Measurements from ENCODE around the gene ZNF586. TPM values are rescaled to one million over a fixed set of nuclear protein-coding genes. Genes with fewer than 3 reads are reported as not detected.
A peak's percentile ranks its signal among the peaks of the same experiment; 100 is the strongest.
"Not testable (repeated sequence)": the region's sequence is repeated elsewhere in the genome, so short reads cannot be mapped to it uniquely, and the experiment has no call there.

Gene ZNF586
- 22.7 TPM for total RNA-seq (ENCODE audit: unreplicated experiment)
- long read RNA-seq, partial matches to known transcripts, result 0 of 12 reads
- long read RNA-seq, other reads (novel, unspliced or antisense), result 7 of 12 reads

DNA sequence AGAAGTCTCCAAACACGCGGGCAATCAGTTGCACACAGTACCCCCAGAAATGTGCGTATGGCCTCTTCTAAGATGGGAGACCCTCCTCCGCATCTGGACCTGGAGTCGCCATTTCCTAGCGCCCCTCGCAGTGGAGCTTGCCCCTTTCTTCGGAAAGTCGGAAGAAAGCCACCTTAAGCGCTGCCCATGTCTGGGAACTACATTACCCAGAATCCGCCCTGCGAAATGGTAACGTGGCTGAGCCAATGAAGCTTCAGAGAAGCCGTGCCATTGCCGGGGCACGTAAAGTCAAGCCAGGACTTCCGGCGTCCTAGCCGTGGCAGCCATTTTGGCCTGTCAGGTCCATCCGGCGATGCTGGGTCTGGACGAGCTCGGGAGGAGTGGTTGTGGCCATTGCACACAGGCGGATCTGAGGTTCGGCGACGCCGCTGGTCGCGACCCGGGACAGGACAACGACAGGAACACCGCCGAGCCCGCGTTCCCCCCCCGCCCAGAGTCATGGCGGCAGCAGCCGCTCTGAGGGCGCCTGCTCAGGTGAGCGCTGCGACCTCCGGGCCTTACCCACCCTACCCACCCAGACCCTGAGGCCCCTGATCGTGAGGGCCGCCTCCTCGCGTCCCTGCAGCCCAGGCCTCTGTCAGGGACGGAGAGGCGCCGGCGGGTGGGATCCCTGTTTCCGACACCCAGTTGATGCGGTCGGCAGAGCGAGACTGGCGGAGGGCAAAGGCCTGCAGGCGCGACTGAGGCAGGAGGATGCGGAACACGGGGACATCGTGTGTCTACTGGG lies at the start of gene ZNF586:
Gene ZNF586, plus strand, starts transcription at position 332 of the 787 bp plus-strand sequence. Its CDS starts 167 bp downstream, at position 499.
- Mint-ChIP-seq H3K4me1 (ENCODE audit: low read depth, unreplicated experiment) (no peaks in the 10 kb centered on the region), H3K9me3 (ENCODE audit: unreplicated experiment) (peaks cover 12% of the 10 kb centered on the region), H3K27ac (ENCODE audit: unreplicated experiment) (peak within 1 kb of the TSS; percentile 85), H3K36me3 (ENCODE audit: unreplicated experiment) (peaks cover 16% of the 10 kb centered on the region), H3K4me3 (ENCODE audit: unreplicated experiment) (peak within 1 kb of the TSS; percentile 96), H3K27me3 (ENCODE audit: unreplicated experiment) (peaks cover 2% of the 10 kb centered on the region)
- TF ChIP-seq, protein P1, sequence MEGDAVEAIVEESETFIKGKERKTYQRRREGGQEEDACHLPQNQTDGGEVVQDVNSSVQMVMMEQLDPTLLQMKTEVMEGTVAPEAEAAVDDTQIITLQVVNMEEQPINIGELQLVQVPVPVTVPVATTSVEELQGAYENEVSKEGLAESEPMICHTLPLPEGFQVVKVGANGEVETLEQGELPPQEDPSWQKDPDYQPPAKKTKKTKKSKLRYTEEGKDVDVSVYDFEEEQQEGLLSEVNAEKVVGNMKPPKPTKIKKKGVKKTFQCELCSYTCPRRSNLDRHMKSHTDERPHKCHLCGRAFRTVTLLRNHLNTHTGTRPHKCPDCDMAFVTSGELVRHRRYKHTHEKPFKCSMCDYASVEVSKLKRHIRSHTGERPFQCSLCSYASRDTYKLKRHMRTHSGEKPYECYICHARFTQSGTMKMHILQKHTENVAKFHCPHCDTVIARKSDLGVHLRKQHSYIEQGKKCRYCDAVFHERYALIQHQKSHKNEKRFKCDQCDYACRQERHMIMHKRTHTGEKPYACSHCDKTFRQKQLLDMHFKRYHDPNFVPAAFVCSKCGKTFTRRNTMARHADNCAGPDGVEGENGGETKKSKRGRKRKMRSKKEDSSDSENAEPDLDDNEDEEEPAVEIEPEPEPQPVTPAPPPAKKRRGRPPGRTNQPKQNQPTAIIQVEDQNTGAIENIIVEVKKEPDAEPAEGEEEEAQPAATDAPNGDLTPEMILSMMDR (IDR thresholded peaks at IDR 0.05; ENCODE audit: partially characterized antibody, unreplicated experiment), result no peak
- peak; percentile 91 for DNase-seq

DNA sequence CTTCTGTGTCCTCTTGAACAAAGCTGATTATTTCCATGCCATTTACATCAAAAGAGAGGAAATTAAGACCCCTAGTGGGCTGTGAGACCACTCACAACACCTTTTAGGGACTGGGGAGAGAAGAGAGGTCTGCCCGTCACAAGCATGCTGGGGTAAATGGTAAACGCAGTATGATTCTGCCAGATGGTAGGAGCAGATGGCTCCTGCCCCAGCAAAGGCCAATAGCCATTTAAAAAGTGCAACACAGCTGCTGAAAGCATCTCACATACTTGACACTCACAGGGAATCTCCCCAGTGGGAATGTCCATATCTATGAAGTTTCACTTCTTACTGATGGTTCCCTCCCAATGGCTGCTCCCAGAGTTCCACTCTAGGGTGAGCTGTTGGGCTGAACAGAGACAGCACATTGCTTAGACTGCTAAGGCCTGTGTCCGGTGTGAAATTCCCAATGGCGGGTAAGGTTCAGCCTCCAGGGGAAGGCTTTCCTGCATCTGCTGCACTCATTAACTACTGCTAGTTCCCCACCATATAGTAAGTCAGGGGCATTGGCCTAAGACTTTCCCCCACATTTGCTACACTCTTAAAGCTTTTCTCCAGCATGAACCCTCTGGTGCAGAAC lies 49.5 kb upstream of the ZNF586 start:
- peak overlapping the region; percentile 66 for H3K4me3 Mint-ChIP-seq (ENCODE audit: unreplicated experiment)

DNA sequence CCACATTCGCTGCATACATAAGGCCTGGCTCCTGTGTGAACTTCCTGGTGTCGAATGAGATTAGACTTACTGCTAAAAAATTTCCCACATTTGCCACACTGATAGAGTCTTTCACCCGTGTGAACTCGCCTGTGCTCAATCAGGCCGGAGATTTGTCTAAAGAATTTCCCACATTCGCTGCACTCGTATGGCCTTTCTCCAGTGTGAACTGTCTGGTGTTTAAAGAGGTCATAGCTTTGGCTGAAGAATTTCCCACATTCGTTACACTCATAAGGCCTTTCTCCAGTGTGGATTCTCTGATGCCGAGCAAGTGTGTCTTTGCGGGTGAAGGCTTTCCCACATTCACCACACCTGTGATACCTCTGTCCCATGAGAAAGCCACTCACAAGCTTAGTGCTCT lies 48.6 kb upstream of the ZNF586 start:
- no peak for DNase-seq
- Mint-ChIP-seq H3K4me3 (ENCODE audit: unreplicated experiment) (peak overlapping the region; percentile 66), H3K4me1 (ENCODE audit: low read depth, unreplicated experiment) (peaks cover 31% of the 10 kb centered on the region), H3K27me3 (ENCODE audit: unreplicated experiment) (peaks cover 22% of the 10 kb centered on the region), H3K36me3 (ENCODE audit: unreplicated experiment) (peaks cover 61% of the 10 kb centered on the region), H3K27ac (ENCODE audit: unreplicated experiment) (peak overlapping the region; percentile 89), H3K9me3 (ENCODE audit: unreplicated experiment) (peaks cover 17% of the 10 kb centered on the region)
- TF ChIP-seq, protein P1 (IDR thresholded peaks at IDR 0.05; ENCODE audit: partially characterized antibody, unreplicated experiment), result no peak

More for the DNA sequence above, 49.5 kb upstream of the ZNF586 start:
- peaks cover 22% of the 10 kb centered on the region for H3K27me3 Mint-ChIP-seq (ENCODE audit: unreplicated experiment)
- H3K36me3 Mint-ChIP-seq (ENCODE audit: unreplicated experiment), result peaks cover 60% of the 10 kb centered on the region
- H3K27ac Mint-ChIP-seq (ENCODE audit: unreplicated experiment), result peak overlapping the region; percentile 89
- DNase-seq, result peak; percentile 34
- TF ChIP-seq, protein P1 (IDR thresholded peaks at IDR 0.05; ENCODE audit: partially characterized antibody, unreplicated experiment), result peak; percentile 22
- H3K9me3 Mint-ChIP-seq (ENCODE audit: unreplicated experiment), result peaks cover 17% of the 10 kb centered on the region
- H3K4me1 Mint-ChIP-seq (ENCODE audit: low read depth, unreplicated experiment), result peaks cover 31% of the 10 kb centered on the region

DNA sequence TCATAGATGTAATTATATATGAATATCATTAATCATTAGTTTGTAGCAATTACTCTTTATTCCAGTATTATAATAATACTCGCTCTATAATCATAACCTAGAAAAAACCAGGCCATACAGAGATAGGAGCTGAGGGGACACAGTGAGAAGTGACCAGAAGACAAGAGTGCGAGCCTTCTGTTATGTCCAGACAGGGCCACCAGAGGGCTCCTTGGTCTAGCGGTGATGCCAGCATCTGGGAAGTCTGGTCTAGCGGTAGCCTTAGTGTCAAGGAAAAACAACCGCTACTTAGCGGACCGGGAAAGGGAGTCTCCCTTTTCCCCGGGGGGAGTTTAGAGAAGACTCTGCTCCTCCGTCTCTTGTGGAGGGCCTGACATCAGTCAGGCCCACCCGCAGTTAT lies 31.2 kb upstream of the ZNF586 start:
- TF ChIP-seq, protein P1 (IDR thresholded peaks at IDR 0.05; ENCODE audit: partially characterized antibody, unreplicated experiment), result peak; percentile 77
- H3K9me3 Mint-ChIP-seq (ENCODE audit: unreplicated experiment); H3K4me1 Mint-ChIP-seq (ENCODE audit: low read depth, unreplicated experiment); H3K27me3 Mint-ChIP-seq (ENCODE audit: unreplicated experiment); H3K4me3 Mint-ChIP-seq (ENCODE audit: unreplicated experiment); H3K36me3 Mint-ChIP-seq (ENCODE audit: unreplicated experiment); H3K27ac Mint-ChIP-seq (ENCODE audit: unreplicated experiment): not testable (repeated sequence)
- DNase-seq, result peak; percentile 77

DNA sequence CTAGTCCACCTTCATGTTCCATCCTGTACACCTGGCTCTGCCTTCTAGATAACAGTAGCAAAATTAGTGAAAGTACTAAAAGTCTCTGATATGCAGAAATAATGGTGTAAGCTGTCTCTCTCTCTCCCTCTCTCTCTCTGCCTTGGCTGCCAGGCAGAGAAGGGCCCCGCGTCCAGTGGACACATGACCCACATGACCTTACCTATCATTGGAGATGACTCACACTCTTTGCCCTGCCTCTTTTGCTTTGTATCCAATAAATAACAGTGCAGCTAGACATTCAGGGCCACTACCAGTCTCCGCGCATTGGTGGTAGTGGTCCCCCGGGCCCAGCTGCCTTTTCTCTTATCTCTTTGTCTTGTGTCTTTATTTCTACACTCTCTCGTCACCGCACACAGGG lies 30.7 kb upstream of the ZNF586 start:
- not testable (repeated sequence) for H3K27ac Mint-ChIP-seq (ENCODE audit: unreplicated experiment); H3K36me3 Mint-ChIP-seq (ENCODE audit: unreplicated experiment); H3K9me3 Mint-ChIP-seq (ENCODE audit: unreplicated experiment); H3K27me3 Mint-ChIP-seq (ENCODE audit: unreplicated experiment); H3K4me1 Mint-ChIP-seq (ENCODE audit: low read depth, unreplicated experiment); DNase-seq
- H3K4me3 Mint-ChIP-seq (ENCODE audit: unreplicated experiment), result peak overlapping the region; percentile 13

Data from glutamatergic neuron (in vitro differentiated cells).